ENCODE results near the gene FKBP11. TPM values are rescaled to one million over a fixed set of nuclear protein-coding genes. Genes with fewer than 3 reads are reported as not detected.

FKBP11 gene
- total RNA-seq, 4 donors from 2014 or later = 3.4 to 8.3 (median 7.1) TPM

DNA sequence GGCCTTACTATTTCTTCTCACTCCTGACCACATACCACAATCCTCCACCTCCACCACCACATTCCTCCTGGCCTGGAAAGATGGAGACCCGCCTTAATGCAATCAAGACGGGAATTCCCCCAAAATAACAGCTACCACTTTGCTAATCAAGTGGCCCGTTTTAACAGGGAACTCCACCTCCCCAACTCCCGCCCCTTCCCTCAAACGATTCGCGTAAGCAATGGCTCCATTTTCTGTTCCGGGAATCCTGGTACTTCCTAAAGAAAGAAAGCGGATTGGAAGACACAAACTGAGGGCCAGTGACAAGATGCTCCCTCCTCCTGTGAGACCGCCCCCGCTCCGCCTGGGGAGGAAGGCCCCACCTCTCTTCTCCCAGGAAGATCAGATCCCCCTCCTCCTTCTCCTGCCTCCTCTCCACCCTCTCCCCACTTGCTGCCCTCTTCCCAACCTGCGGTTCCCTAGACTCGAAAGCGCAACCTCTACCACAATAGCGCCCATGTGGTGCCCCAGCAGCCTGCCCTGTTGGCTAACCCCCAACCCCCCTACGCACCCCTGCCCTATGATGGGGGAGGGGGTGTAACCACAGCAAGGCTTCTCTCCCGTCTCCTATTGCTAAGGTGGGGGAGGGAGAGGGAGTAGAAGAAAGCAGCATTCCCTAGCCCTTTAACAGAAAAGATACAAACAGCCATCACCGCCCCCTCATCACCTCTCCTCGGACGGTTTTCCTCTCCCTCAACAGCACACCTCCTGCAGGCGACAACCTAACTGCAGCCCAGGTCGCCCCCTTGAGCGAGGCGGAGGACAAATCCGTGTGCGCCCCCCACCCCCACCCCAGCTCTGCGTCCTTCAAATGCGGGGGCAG, 31.2 kb upstream of the FKBP11 start:
- Histone ChIP-seq H3K27me3 (peaks cover 7% of the 10 kb centered on the region), H3K4me1 (peaks cover 3 to 32% (median 18%) of the 10 kb centered on the region in 3 donors), H3K27ac (peak overlapping the region; percentile 39 to 91 (median 87)), H3K36me3 (peaks cover 0 to 14% of the 10 kb centered on the region in 2 donors), H3K9me3 (no peaks in the 10 kb centered on the region), H3K4me3 (peak overlapping the region; percentile 65 to 99)
- peak; percentile 61 for TF ChIP-seq POLR2AphosphoS5 (IDR thresholded peaks at IDR 0.05)
- TF ChIP-seq POLR2A (IDR thresholded peaks at IDR 0.05) = no peak
- TF ChIP-seq EP300 (IDR thresholded peaks at IDR 0.05) = no peak
- TF ChIP-seq, protein P1, sequence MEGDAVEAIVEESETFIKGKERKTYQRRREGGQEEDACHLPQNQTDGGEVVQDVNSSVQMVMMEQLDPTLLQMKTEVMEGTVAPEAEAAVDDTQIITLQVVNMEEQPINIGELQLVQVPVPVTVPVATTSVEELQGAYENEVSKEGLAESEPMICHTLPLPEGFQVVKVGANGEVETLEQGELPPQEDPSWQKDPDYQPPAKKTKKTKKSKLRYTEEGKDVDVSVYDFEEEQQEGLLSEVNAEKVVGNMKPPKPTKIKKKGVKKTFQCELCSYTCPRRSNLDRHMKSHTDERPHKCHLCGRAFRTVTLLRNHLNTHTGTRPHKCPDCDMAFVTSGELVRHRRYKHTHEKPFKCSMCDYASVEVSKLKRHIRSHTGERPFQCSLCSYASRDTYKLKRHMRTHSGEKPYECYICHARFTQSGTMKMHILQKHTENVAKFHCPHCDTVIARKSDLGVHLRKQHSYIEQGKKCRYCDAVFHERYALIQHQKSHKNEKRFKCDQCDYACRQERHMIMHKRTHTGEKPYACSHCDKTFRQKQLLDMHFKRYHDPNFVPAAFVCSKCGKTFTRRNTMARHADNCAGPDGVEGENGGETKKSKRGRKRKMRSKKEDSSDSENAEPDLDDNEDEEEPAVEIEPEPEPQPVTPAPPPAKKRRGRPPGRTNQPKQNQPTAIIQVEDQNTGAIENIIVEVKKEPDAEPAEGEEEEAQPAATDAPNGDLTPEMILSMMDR (IDR thresholded peaks at IDR 0.05) = no peak
- WGBS, 2 donors (ENCODE audit: low coverage in 1 of 2) = 0% methylated on average over 1 to 13 of the region's 29 CpGs
- peak; percentile 92 for ATAC-seq

DNA sequence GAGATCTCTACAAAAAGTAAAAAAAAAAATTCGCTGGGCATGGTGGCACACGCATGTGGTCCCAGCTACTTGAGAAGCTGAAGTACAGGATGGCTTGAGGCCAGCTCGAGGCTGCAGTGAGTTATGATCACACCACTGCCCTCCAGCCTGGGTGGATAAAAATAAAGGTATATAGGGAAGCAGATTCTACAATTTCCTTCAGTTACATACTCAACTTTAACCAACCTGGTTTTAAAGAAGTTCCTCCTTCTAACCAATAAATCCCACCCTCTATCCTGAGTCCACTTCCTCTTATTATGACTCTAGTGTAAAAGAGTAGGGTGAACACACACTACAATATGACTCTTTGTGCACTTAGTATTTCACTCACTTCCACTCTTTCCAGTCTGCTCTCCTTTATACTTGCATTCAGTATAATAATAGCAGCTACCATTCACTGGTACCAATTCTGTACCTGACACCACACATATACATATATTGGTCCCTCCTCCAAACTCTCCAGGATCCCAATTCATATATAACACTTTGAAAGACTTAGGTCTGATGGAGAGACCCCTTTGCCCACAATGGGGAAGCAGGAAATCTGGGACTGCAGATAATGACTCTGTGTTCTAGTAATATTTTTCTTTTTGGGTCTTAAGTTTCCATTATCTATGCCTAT, 29.7 kb upstream of the FKBP11 start:
- Histone ChIP-seq H3K27me3 (no peaks in the 10 kb centered on the region), H3K4me3 (no peak overlapping the region), H3K9me3 (no peaks in the 10 kb centered on the region), H3K4me1 (peaks cover 3 to 32% (median 18%) of the 10 kb centered on the region in 3 donors), H3K27ac (no peak overlapping the region), H3K36me3 (peaks cover 0 to 15% of the 10 kb centered on the region in 2 donors)
- ATAC-seq = no peak
- WGBS, 2 donors (ENCODE audit: low coverage in 1 of 2) = 58 to 81% methylated on average over 3 of the region's 3 CpGs
- TF ChIP-seq, protein P1 (IDR thresholded peaks at IDR 0.05) = no peak
- TF ChIP-seq POLR2AphosphoS5 (IDR thresholded peaks at IDR 0.05) = no peak
- no peak for TF ChIP-seq EP300 (IDR thresholded peaks at IDR 0.05)
- TF ChIP-seq POLR2A (IDR thresholded peaks at IDR 0.05) = no peak

GRCh38 chr12:48954061-48954460, 28.8 kb upstream of the FKBP11 start:
- peaks cover 3 to 32% (median 18%) of the 10 kb centered on the region in 3 donors for H3K4me1 ChIP-seq
- no peak for TF ChIP-seq EP300 (IDR thresholded peaks at IDR 0.05)
- no peak for TF ChIP-seq POLR2A (IDR thresholded peaks at IDR 0.05)
- no peak for TF ChIP-seq POLR2AphosphoS5 (IDR thresholded peaks at IDR 0.05)
- TF ChIP-seq, protein P1 (IDR thresholded peaks at IDR 0.05) = no peak
- H3K36me3 ChIP-seq = peaks cover 0 to 24% of the 10 kb centered on the region in 2 donors
- H3K4me3 ChIP-seq = no peak overlapping the region
- no peaks in the 10 kb centered on the region for H3K9me3 ChIP-seq
- no peaks in the 10 kb centered on the region for H3K27me3 ChIP-seq
- 82 to 92% methylated on average over 2 to 3 of the region's 3 CpGs for WGBS, 2 donors (ENCODE audit: low coverage in 1 of 2)
- H3K27ac ChIP-seq = no peak overlapping the region
- ATAC-seq = no peak

- Histone ChIP-seq H3K27ac (no peak overlapping the region), H3K36me3 (peaks cover 0 to 30% of the 10 kb centered on the region in 2 donors), H3K4me1 (peaks cover 3 to 30% (median 17%) of the 10 kb centered on the region in 3 donors), H3K9me3 (no peaks in the 10 kb centered on the region), H3K4me3 (no peak overlapping the region), H3K27me3 (no peaks in the 10 kb centered on the region)
- WGBS, 2 donors (ENCODE audit: low coverage in 1 of 2) = 70 to 73% methylated on average over 4 of the region's 4 CpGs
- ATAC-seq = no peak
- TF ChIP-seq, protein P1 (IDR thresholded peaks at IDR 0.05) = no peak
- TF ChIP-seq EP300 (IDR thresholded peaks at IDR 0.05) = no peak
- no peak for TF ChIP-seq POLR2A (IDR thresholded peaks at IDR 0.05)
- no peak for TF ChIP-seq POLR2AphosphoS5 (IDR thresholded peaks at IDR 0.05)
These were observed 27.4 kb upstream of the FKBP11 start for GRCh38 chr12:48952691-48953090.
